NCI-H1417 (cell line): ENCODE measurements around the gene IGHMBP2.

Experiments used
- DNase-seq, 3 experiments: peaks; one replicate each; lab custom pipeline; 2025; lab: John Stamatoyannopoulos, UW

The IGHMBP2 gene

DNA sequence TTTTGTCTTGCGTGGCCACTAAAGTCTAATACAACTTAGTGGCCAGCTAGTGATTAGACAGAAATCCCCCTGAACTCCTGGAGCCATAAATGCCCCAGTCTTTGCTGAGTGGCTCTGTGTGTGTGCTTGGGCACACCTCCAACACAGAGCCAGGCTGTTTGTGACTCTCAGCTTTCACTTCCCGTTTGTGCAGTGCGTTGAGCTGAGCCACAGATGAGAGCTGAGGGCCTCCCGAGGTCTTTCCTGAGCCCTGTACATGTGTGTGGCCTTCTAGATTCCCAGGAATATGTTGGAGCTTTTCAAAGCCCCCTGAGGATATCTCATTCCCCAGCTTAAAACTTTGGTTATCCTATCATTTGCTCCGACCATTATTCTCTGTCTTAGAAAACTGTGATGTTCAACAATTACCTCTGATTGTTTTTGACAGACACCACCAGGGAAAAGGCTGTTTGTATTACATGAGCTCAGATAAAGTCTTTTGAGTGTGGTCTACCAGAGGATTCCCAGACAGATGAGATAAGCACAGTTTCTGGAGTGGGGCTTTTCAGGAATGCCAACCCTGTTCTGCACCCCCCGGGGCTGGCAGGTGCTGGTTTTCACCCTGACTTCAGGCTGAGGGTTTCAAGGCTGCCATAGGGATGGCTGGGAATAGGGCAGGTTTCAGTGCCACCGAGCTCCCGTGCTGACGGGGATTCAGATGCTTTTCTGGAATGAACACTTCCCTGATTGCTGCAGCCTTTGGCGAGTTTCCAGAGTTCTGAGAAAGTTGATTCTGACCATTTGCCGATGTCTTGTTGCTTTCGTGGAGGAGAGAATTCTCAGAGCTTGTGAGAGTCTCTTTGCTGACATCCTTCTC lies 23.8 kb downstream of the IGHMBP2 start:
- DNase-seq: no peak

DNA sequence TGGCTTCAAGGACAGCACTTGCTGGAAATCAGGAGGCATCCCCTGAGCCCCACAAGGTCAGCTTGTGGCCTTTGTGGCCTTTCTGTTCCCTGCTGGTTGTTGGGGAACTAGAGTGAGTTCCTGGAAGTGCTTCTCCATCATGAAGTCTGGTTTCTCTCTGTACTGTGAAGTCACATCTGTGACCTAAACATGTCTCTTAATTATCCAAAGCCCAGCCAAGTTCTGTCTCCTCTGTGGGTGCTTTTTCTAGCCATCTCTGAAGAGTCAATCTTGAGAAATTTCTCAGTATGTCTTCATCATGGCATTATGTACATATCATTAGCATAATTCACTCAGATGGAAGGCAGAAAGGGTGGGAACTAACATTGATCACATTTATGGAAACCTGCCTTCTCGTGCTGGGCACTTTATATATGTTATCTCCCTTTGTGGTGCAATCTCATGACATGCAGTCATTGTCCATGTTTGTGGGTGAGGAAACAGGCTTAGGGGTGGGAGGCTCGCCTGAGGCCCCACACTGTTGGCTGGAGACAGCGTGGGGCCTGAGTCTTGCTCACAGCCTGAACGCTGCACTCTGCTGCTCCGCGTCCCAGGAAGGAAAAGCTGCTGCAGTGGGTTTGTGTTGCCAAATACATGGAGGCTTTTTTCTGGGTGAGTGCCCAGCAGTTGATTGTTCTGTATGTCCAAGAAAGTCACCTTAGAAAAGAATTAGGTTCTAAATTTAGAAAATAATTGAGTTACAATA lies 24.6 kb downstream of the IGHMBP2 start:
- DNase-seq: no peak

DNA sequence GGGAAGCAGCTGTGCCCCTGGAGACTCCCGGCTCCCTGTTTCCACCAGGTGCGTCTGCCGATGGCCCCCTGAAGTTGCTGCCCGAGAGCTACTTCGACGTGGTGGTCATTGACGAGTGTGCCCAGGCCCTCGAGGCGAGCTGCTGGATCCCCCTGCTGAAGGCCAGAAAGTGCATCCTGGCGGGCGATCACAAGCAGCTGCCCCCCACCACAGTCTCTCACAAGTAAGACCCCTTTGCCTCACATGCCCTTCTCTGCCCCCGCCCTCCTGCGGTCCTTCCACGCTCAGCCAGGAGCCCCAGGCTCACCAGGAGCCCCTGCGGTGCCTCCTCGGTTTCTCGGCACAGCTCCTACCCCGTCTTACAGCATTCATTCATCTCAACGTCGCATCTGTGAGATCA lies 25.4 kb downstream of the IGHMBP2 start:
- no peak for DNase-seq

DNA sequence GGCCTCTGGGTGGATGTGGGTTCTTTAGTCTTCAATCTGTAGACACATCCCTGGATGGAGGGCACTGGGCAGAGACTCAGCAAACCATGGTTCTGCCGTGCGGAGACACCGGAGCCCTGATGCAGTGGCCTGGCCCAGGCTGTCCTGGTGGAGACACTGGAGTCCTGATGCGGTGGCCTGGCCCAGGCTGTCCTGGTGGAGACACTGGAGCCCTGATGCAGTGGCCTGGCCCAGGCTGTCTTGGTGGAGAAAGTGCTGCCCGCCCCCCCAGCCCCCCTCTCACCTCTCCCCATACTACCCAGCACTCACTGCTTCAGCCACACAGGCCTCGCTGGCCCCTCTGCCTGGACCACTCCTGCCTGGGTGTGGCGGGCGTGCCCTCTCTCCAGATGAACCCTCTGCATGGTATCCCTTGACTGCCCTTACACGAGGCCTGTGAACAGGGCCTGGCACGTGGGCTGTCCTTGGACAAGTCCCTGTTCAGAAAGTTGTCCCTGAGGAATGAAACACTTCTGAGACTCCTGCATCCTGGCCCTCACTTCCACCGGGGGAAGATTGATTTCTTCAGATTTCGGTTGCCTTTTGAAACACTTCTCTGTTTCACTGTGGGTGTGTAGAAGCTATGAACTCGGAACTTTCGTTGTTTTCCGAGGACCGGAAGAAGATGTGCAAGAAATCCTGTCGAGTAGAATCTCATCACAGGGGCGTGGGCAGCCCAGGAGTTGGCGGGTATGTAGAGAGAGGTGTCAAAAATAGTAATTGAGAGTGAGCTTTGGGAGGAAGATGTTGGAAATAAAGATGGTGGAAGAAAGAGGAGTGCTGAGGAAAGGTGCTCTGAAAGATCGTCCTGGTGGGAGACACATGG lies 26.2 kb downstream of the IGHMBP2 start:
- no peak for DNase-seq

DNA sequence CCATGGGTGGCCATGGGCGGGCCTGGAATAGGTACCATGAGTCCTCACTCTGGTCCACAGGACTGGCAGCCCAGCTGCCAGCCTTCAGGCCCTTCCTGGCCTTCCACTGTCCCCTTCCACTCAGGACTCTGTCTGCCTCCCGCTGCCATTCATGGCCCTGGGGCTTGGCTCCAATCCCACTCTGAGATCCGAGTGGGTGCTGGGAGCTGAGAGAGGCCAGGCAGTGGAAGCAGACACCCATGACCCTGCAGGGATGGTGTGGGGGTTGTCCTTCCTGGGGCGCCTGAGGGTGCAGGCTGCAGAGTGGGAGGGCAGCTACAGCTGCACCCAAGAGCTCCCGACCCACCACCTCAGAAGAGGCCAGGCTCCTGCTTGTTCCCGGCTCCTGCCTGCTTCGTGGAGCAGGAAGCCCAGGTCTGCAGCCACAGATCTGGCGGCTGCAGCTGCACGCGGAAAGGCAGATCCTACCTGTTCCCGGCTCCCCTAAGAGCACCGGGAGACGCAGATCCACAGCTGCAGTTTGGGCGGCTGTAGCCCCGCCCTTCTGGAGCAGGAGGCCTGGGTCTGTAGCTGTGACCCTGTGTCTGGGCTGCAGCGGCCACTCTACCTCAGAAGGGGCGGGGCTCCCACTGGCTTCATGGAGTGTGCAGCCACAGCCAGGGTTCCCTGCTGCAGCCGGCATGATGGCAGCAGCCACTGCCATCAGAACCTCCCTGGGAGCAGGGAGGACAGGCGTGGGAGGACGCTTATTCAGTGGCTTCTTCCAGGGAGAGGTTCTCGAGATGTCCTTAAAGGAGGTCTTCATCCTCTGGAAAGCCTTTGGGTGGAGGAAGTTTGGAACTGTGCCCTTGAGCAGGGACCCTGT lies 27.5 kb downstream of the IGHMBP2 start:
- DNase-seq: no peak

DNA sequence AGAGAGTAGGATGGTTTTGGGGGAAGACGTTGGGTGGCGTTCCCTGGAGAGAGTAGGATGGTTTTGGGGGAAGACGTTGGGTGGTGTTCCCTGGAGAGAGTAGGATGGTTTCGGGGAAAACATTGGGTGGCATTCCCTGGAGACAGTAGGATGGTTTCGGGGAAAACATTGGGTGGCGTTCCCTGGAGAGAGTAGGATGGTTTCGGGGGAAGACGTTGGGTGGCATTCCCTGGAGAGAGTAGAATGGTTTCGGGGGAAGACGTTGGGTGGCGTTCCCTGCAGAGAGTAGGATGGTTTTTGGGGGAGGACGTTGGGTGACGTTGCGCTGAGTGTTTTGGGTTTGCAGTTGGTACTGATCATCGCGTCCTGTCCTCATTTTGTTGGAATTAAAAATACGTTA lies 28.2 kb downstream of the IGHMBP2 start:
- no peak for DNase-seq

DNA sequence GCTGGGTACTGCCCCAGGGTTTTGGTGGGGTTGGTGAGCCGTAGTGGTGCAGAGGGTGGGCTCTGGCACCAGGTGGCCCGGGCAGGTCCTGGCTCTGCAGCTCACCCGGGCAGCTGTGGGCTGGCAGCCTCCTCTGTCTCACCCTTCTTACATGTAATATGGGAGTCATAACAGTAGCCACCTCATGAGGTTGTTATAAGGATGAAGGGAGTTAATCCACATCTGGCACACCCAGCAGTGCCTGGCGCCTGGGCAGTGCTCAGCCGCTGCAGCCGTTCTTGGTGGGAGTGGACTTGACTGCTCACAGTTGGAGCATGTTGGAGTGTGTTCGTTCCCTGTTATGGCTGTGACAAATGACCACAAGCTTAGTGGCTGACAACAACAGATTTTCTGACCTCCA lies 28.7 kb downstream of the IGHMBP2 start:
- DNase-seq: no peak

DNA sequence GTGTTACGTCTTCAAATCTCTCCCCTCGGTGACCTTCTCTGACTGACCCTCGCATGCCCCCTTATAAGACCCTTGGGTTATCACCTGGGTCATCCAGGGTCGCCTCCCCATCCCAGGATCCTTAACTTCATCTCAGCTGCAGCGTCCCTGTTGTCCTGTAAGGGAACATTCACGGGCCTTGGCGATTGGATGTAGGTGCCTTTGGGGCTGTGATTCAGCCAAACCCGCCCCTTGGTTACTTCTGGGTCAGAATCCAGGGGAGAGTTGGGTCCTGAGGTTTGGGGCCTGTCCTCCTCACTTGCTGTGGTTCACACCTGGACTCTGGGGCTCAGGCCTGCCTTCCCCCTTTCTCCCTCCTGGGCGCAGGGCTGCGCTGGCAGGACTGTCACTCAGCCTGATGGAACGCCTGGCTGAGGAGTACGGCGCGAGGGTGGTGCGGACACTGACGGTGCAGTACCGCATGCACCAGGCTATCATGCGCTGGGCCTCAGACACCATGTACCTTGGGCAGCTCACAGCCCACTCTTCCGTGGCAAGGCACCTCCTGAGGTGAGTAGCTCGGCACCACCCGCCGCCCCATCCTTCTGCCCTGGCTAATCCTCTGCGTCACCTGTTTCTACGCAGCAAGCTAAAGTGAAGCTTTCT lies 29.4 kb downstream of the IGHMBP2 start:
- DNase-seq: no peak

DNA sequence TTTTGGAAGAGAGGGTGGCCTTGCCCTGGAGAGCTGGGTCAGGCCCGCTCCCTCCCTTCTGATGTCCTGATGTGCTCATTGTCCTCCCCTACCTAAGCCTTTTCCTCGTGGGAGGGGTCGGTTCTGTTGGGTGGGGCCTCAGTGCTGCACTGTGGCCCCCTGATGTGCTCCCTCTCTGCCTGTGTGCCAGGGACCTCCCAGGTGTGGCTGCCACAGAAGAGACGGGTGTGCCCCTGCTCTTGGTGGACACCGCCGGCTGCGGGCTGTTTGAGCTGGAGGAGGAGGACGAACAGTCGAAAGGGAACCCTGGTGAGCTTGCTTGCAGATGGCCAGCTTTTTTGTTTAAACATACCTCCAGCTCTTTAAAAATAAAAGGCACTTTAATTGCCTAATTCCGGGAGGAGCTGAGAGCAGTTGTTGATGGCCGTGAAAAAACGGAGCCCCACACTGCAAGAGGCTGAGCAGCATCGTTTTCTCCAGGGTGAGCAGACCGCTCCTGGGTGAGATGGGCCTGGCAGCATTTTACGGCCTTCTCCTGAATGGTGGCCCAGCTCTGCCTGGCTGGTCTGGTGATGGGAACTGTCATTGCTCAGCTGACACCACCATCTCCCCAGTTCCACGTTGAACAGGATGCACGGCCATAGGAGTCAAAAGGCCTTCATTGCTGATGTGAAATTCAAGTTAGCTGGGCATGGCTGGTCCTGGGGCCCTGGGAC lies 30.1 kb downstream of the IGHMBP2 start:
- peak in 2 of 3 experiments; percentile 79 to 93 for DNase-seq

DNA sequence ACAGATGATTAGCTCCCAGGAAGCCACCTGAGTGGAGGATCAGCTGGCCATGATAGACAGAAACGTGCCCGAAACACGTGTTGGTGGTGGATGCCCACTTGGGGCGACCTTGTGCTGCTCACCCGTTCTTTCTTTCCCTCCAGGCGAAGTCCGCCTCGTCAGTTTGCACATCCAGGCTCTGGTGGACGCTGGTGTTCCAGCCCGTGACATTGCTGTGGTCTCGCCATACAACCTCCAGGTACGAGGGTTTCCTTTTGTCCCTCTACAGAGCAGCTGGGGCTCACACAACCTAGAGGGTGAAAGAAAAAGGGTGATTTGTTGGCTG lies 30.6 kb downstream of the IGHMBP2 start:
- no peak for DNase-seq

DNA sequence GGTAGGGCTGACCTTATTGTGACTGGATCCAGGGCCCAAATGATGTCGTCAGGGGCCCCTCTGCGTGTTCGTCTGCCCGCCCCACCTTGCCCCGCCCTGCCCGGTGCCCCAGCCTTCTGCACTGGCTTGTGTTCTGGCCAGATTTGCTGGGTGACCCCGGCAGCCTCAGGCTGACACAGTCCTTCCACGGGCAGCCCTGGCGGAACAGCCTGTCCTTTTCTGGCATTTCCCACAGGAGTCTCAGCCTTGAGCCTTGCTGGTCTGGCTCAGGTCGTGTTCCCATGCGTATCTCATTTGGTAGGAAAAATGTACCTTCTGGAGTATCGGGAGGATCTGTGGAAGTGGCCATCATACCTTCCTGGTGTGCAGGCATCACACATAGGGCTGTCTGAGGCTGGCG lies 31.0 kb downstream of the IGHMBP2 start:
- no peak for DNase-seq

DNA sequence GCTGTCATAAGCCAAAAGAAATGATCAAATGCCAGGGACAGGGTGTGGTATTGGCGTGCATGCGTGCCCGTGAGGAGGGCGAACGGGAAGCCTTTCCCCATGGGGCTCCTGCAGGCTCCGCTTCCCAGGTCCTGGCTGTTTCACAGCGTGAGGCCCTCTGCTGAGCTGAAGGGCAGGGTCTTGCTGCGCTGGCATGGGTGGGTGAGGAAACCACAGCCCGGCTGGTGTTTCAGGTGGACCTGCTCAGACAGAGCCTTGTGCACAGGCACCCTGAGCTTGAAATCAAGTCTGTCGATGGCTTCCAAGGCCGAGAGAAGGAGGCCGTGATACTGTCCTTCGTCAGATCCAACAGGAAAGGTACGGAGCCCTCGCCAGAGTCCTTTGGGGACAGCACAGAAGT lies 31.4 kb downstream of the IGHMBP2 start:
- DNase-seq: no peak

DNA sequence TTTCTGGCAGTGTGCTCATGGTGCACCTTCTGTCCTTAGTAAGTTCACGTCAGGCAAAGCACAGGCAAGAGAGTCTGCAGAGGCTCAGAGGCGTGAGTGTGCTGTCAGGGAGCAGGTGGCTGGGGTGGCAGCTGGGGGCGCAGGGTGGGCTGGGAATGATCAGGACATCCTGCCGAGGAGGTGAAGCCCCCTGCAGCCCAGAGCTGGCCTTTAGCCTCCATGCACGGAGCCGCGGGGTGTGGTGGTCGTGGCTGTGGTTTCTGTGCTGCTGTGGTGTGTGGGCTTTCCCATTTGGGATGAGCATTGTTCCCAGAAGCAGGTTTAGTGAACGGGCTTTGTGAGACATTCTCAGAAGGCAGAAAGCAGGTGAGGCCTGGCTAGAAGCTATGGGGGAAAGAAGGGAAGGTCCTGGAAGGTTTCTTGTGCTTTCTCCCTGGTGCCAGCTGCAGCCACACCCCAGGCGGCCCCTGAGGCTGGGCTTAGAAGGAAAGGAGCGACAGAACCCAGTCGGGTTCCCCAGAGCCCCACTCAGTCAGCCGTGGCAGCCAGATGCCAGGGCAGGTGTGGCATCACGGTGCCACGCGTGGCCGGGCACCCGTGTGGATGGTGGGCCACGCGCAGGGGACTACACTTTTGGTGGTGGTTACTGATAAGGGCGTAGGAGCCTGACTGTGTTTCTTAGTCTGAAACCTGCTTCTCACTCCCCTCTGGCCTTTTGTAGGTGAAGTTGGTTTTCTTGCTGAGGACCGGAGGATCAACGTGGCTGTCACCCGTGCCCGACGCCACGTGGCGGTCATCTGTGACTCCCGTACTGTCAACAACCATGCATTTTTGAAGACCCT lies 32.0 kb downstream of the IGHMBP2 start:
- DNase-seq: no peak

DNA sequence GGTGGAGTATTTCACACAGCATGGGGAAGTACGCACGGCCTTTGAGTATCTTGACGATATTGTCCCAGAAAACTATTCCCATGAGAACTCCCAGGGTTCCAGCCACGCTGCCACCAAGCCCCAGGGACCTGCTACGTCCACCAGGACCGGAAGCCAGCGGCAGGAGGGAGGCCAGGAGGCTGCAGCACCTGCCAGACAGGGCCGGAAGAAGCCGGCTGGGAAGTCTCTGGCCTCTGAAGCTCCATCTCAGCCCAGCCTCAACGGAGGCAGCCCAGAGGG lies 32.6 kb downstream of the IGHMBP2 start:
- DNase-seq: no peak

DNA sequence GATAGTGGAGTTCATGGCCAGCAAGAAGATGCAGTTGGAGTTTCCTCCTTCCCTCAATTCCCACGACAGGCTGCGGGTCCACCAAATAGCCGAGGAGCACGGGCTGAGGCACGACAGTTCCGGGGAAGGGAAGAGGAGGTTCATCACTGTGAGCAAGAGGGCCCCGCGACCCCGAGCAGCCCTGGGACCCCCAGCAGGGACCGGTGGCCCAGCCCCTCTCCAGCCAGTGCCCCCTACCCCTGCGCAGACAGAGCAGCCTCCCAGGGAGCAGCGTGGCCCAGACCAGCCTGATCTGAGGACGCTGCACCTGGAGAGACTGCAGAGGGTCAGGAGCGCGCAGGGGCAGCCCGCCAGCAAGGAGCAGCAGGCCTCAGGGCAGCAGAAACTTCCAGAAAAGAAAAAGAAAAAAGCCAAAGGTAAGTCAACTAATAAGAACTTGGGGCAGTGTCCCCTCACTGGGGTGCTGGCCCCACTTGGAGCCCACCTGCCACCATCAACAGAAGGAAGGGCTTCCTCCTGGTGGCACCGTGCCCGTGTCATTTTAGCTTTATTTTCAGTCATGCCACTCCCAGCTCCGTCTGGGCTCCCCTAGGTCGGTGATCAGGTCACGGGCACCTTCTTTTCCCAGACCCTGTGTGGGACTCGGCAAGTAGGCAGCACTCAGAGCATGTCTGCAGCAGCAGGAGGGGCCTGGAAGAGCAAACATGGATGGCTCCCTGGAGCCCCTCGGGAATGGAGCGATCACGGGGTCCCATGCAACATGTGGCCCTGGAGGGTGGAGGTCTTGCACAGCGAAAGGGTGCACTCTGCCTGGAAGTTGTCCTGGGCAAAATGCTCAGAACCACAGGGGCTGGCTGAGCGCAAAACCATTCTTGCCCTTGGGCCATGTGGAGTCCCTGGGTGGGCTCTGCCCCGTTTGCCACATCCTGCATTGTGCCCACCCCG lies 33.3 kb downstream of the IGHMBP2 start:
- no peak for DNase-seq

DNA sequence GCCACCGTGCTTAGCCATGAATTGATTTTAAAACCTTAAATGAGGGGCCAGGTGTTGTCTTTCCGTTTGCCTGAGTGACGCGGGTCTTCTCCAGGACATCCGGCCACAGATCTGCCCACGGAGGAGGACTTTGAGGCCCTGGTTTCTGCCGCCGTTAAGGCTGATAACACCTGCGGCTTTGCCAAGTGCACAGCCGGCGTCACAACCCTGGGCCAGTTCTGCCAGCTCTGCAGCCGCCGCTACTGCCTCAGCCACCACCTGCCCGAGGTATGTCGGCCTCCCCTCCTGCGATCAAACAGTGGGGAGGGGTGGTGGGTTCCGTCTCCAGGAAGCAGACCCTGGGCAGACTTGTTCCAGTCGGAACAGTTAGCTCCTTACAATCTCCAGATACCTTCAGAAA lies 34.4 kb downstream of the IGHMBP2 start:
- DNase-seq: no peak

DNA sequence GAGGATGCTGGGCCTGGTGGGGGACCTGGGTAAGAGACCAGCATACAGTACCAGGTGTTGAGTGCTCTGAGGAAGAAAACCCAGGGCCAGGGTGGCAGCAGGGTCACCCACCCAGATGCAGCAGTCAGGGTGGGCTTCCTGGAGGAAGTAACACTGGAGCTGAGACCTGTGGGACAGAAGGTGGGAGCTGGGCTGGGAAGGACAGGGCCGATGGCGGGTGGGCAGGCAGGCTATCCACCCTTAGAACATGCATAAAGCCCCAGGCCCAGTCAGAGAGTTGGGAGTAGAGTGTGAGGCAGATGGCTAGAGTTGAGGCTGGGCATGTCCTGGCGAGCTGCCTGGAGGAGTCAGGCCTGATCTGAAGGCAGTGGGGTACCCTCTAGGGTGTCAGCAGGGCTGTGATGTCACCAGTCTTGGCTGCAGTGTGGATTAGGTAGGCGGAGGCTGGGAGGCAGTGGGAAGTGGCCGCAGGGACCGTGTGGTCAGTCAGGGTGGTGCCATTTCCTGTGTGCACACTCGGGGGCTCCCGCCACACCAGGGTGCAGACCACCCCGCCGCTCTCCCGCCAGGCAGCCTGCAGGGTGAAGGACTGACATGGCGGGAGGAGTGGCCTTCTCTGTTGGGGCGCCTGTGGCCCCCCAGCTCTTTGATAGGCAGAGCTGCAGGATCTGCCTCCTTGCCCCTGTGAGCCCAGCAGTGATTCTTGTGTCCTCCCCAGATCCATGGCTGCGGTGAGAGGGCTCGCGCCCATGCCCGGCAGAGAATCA lies 35.3 kb downstream of the IGHMBP2 start:
- DNase-seq: no peak
